Stomach (tissue), 4 donors: ENCODE measurements around the gene HABP4.

ENCODE experiments used
- CTCF ChIP-seq, 7 experiments: fragments of 450-650 bp in 4 of 7; fragments of 200-600 bp in 3 of 7; sonication (generic) in 3 of 7; IDR thresholded peaks; one replicate each; pipeline ENCODE4 v1.5.1; 2016 to 2019; ENCODE audit warnings: antibody characterized with exemption in 7 of 7, control low read depth in 2 of 7, mild to moderate bottlenecking in 1 of 7
- EP300 ChIP-seq: sonication (generic); formaldehyde crosslinking; IDR thresholded peaks from one replicate; pipeline ENCODE4 v1.6.1; 2017; ENCODE audit warnings: antibody characterized with exemption

GRCh38 chr9:96412174-96412913 lies 37.6 kb upstream of the HABP4 start:
- TF ChIP-seq CTCF (IDR thresholded peaks at IDR 0.05): no peak
- no peak for TF ChIP-seq EP300
